Myometrial cell (primary cell): ENCODE measurements around the gene ZNF117. TPM values are rescaled to one million over a fixed set of nuclear protein-coding genes. Genes with fewer than 3 reads are reported as not detected.

Experiments
- total RNA-seq: library from RNA; depleted of rRNA; stranded (reverse); fragments of >200 nt; gene quantifications from 2 replicates; pipeline ENCODE4 v1.2.3, GENCODE V29; 2015

The ZNF117 gene
- total RNA-seq: 2.6 and 2.7 TPM in 2 replicates

GRCh38 chr7:64990936-64991335 is at the start of gene ZNF117:
TSS of gene ZNF117 (minus strand) at chr7:64991036.

GRCh38 chr7:65006094-65006992 is 15.5 kb upstream of the ZNF117 start, which contains the start of gene ERV3-1:
TSS of gene ERV3-1 (minus strand) at chr7:65006687. CDS start at chr7:64993026, 13,661 bp downstream.

Other genes with a start within 250 kb of the ZNF117 start
- gene ZNF138, start 196.6 kb downstream of the ZNF117 start, total RNA-seq: 3.5 and 4.3 TPM in 2 replicates
- gene ZNF273, start 87.8 kb downstream of the ZNF117 start, total RNA-seq: 1.9 and 4.9 TPM in 2 replicates
- gene ERV3-1, start 15.7 kb upstream of the ZNF117 start, total RNA-seq: 3.4 and 3.5 TPM in 2 replicates